ENCODE data around the gene MBOAT1.

GRCh38 chr6:20241102-20241501 is 28.8 kb upstream of the MBOAT1 start:
- TF ChIP-seq ZFP30 (CRISPR knock-in tag; IDR thresholded peaks at IDR 0.05) (no peak), ISL1 (CRISPR knock-in tag; IDR thresholded peaks at IDR 0.05) (no peak), PATZ1 (CRISPR knock-in tag; IDR thresholded peaks at IDR 0.05; ENCODE audit: borderline replicate concordance) (no peak), ZC3H10 (CRISPR knock-in tag; IDR thresholded peaks at IDR 0.05) (no peak), ARNTL (CRISPR knock-in tag; IDR thresholded peaks at IDR 0.05; ENCODE audit: borderline replicate concordance, low read depth) (no peak), ZNF8 (CRISPR knock-in tag; IDR thresholded peaks at IDR 0.05) (no peak), TOX (CRISPR knock-in tag; IDR thresholded peaks at IDR 0.05; ENCODE audit: borderline replicate concordance) (no peak), PPARA (CRISPR knock-in tag; IDR thresholded peaks at IDR 0.05; ENCODE audit: borderline replicate concordance) (no peak), RARB (CRISPR knock-in tag; IDR thresholded peaks at IDR 0.05) (no peak), ZNF70 (CRISPR knock-in tag; IDR thresholded peaks at IDR 0.05) (no peak), ZFP3 (CRISPR knock-in tag; IDR thresholded peaks at IDR 0.05) (no peak), GLIS3 (CRISPR knock-in tag; IDR thresholded peaks at IDR 0.05) (no peak)
- TF ChIP-seq, protein P1, sequence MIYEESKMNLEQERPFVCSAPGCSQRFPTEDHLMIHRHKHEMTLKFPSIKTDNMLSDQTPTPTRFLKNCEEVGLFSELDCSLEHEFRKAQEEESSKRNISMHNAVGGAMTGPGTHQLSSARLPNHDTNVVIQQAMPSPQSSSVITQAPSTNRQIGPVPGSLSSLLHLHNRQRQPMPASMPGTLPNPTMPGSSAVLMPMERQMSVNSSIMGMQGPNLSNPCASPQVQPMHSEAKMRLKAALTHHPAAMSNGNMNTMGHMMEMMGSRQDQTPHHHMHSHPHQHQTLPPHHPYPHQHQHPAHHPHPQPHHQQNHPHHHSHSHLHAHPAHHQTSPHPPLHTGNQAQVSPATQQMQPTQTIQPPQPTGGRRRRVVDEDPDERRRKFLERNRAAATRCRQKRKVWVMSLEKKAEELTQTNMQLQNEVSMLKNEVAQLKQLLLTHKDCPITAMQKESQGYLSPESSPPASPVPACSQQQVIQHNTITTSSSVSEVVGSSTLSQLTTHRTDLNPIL (CRISPR knock-in tag; IDR thresholded peaks at IDR 0.05; ENCODE audit: low read depth): no peak

Data from SK-N-SH treated with all-trans-retinoic acid at 6 μM for 48 hours (cell line).